KMS-11 (cell line): Measurements from ENCODE around the gene TTC9B.
A peak's percentile ranks its signal among the peaks of the same experiment; 100 is the strongest.

Experiments
- H2AFZ ChIP-seq: fragments of 200-600 bp; sonication (generic); 2 replicates; pipeline ENCODE4 v1.6.1; 2016; ENCODE audit warnings: antibody characterized with exemption, mixed run types, low read depth
- H3K27ac ChIP-seq: fragments of 200-600 bp; sonication (generic); 2 replicates; pipeline ENCODE4 v1.6.1; 2016; ENCODE audit warnings: mild to moderate bottlenecking, mixed run types
- H3K27me3 ChIP-seq: fragments of 200-600 bp; sonication (generic); 2 replicates; pipeline ENCODE4 v1.6.1; 2017; ENCODE audit warnings: mild to moderate bottlenecking, low read depth, mixed run types, moderate library complexity; ENCODE audit not compliant: insufficient read depth
- H3K36me3 ChIP-seq: fragments of 200-600 bp; sonication (generic); 2 replicates; pipeline ENCODE4 v1.6.1; 2017; ENCODE audit warnings: mild to moderate bottlenecking, mixed run types; ENCODE audit not compliant: insufficient read depth
- H3K4me1 ChIP-seq: fragments of 200-600 bp; sonication (generic); 2 replicates; pipeline ENCODE4 v1.6.1; 2016; ENCODE audit warnings: mild to moderate bottlenecking, low read depth, mixed run types; ENCODE audit not compliant: poor library complexity, severe bottlenecking
- H3K4me2 ChIP-seq: fragments of 200-600 bp; sonication (generic); 2 replicates; pipeline ENCODE4 v1.7.0; 2016; ENCODE audit warnings: mild to moderate bottlenecking, mixed run types
- H3K4me3 ChIP-seq: fragments of 200-600 bp; sonication (generic); IDR thresholded peaks from 2 replicates; pipeline ENCODE4 v1.6.1; 2017; ENCODE audit warnings: low read depth, low read length, mixed read lengths; ENCODE audit not compliant: insufficient read depth
- H3K79me2 ChIP-seq: fragments of 200-600 bp; sonication (generic); 2 replicates; pipeline ENCODE4 v1.6.1; 2016; ENCODE audit warnings: low read depth, mixed run types; ENCODE audit not compliant: insufficient read depth
- H3K9ac ChIP-seq: fragments of 200-600 bp; sonication (generic); 2 replicates; pipeline ENCODE4 v1.6.1; 2016; ENCODE audit warnings: mild to moderate bottlenecking, mixed run types
- H4K20me1 ChIP-seq: fragments of 200-600 bp; sonication (generic); 2 replicates; pipeline ENCODE4 v1.6.1; 2016; ENCODE audit warnings: mild to moderate bottlenecking, mixed run types; ENCODE audit not compliant: insufficient read depth
- CTCF ChIP-seq: fragments of 200-600 bp; sonication (generic); conservative IDR thresholded peaks from 2 replicates; pipeline ENCODE4 v1.6.1; 2017; ENCODE audit warnings: low read depth, mild to moderate bottlenecking, antibody characterized with exemption, low read length, moderate library complexity, mixed read lengths

The TTC9B gene

GRCh38 chr19:40193587-40193849, 24.7 kb downstream of the TTC9B start:
- no peak overlapping the region for H2AFZ ChIP-seq
- H3K4me2 ChIP-seq: no peak overlapping the region
- H3K4me1 ChIP-seq: no peaks in the 10 kb centered on the region
- no peak overlapping the region for H3K4me3 ChIP-seq
- H4K20me1 ChIP-seq: no peaks in the 10 kb centered on the region
- no peaks in the 10 kb centered on the region for H3K79me2 ChIP-seq
- no peak for TF ChIP-seq CTCF
- H3K9ac ChIP-seq: no peak overlapping the region
- no peaks in the 10 kb centered on the region for H3K27me3 ChIP-seq
- H3K27ac ChIP-seq: no peak overlapping the region
- H3K36me3 ChIP-seq: no peaks in the 10 kb centered on the region

- Histone ChIP-seq H4K20me1 (no peaks in the 10 kb centered on the region), H3K27ac (no peak overlapping the region), H3K4me2 (no peak overlapping the region; the same call in 1 of the 2 replicates), H3K9ac (no peak overlapping the region), H3K79me2 (no peaks in the 10 kb centered on the region), H3K36me3 (no peaks in the 10 kb centered on the region), H3K4me3 (no peak overlapping the region), H2AFZ (no peak overlapping the region), H3K27me3 (no peaks in the 10 kb centered on the region), H3K4me1 (no peaks in the 10 kb centered on the region)
- no peak for TF ChIP-seq CTCF
These were observed 25.2 kb downstream of the TTC9B start for GRCh38 chr19:40192758-40193586.

GRCh38 chr19:40191836-40192646, 26.1 kb downstream of the TTC9B start:
- H3K27me3 ChIP-seq: no peaks in the 10 kb centered on the region

More at GRCh38 chr19:40191836-40192646, 26.1 kb downstream of the TTC9B start:
- TF ChIP-seq CTCF: no peak
- H2AFZ ChIP-seq: peak overlapping the region; percentile 71
- H3K36me3 ChIP-seq: no peaks in the 10 kb centered on the region
- H3K9ac ChIP-seq: peak overlapping the region; percentile 36; the same call in 1 of the 2 replicates
- H3K4me1 ChIP-seq: no peaks in the 10 kb centered on the region
- H3K27ac ChIP-seq: no peak overlapping the region
- peak overlapping the region; percentile 67 for H3K4me2 ChIP-seq
- H3K4me3 ChIP-seq: no peak overlapping the region
- H4K20me1 ChIP-seq: no peaks in the 10 kb centered on the region
- no peaks in the 10 kb centered on the region for H3K79me2 ChIP-seq
